K562 (cell line): ENCODE results near the gene METTL25. TPM values are rescaled to one million over a fixed set of nuclear protein-coding genes. Genes with fewer than 3 reads are reported as not detected.

ENCODE experiments used
- ARHGAP35 ChIP-seq: fragments of 450-650 bp; IDR thresholded peaks from 2 replicates; pipeline ENCODE4 v1.6.1; 2018; ENCODE audit not compliant: partially characterized antibody
- CCNT2 ChIP-seq: IDR thresholded peaks from 2 replicates; pipeline ENCODE4 v1.6.1; 2011; ENCODE audit warnings: borderline replicate concordance, low read depth, mild to moderate bottlenecking, moderate library complexity, mixed read lengths, low read length; ENCODE audit not compliant: insufficient read length; ENCODE audit errors: extremely low read depth
- CXXC5 ChIP-seq: fragments of 250-450 bp; sonication (Bioruptor Pico); IDR thresholded peaks from 2 replicates; pipeline ENCODE4 v1.8.0; 2022; ENCODE audit warnings: inconsistent platforms, mild to moderate bottlenecking, moderate library complexity
- ILF3 ChIP-seq: fragments of 450-650 bp; IDR thresholded peaks from 2 replicates; pipeline ENCODE4 v1.6.1; 2018; ENCODE audit warnings: antibody characterized with exemption, mild to moderate bottlenecking, moderate library complexity, borderline replicate concordance
- JUND ChIP-seq, 2 experiments: IDR thresholded peaks; 2 replicates in 1 of 2; 3 replicates in 1 of 2; pipeline ENCODE4 v1.6.1; 2011; ENCODE audit warnings: borderline replicate concordance in 2 of 2, low read depth in 2 of 2, low read length in 2 of 2, improper control_type of control experiment in 1 of 2, missing biosample characterization in 1 of 2, missing genetic modification characterization in 1 of 2, missing genetic modification reagents in 1 of 2
- RAD51 ChIP-seq: fragments of 450-650 bp; IDR thresholded peaks from 2 replicates; pipeline ENCODE4 v1.7.1; 2016; ENCODE audit warnings: low read depth, mild to moderate bottlenecking, borderline replicate concordance
- RBBP5 ChIP-seq: fragments of 200-600 bp; sonication (generic); IDR thresholded peaks from 2 replicates; pipeline ENCODE4 v1.6.1; 2012; ENCODE audit warnings: borderline replicate concordance, mild to moderate bottlenecking, low read length, control low read depth, inconsistent platforms; ENCODE audit not compliant: insufficient read depth, poor library complexity, severe bottlenecking
- SAFB2 ChIP-seq: fragments of 200-400 bp; formaldehyde crosslinking; IDR thresholded peaks from 2 replicates; pipeline ENCODE4 v1.6.1; 2018; ENCODE audit warnings: borderline replicate concordance, low read length, low read depth, moderate library complexity; ENCODE audit not compliant: severe bottlenecking
- ZC3H4 ChIP-seq: sonication (generic); formaldehyde crosslinking; IDR thresholded peaks from 2 replicates; pipeline ENCODE4 v1.9.0; 2021; ENCODE audit warnings: missing genetic modification reagents, borderline replicate concordance
- ZNF232 ChIP-seq: sonication (generic); formaldehyde crosslinking; IDR thresholded peaks from 2 replicates; pipeline ENCODE4 v1.8.0; 2022; ENCODE audit warnings: mild to moderate bottlenecking, missing genetic modification reagents
- ZNF282 ChIP-seq: sonication (generic); formaldehyde crosslinking; IDR thresholded peaks from 2 replicates; pipeline ENCODE4 v1.8.1; 2023; ENCODE audit warnings: missing genetic modification reagents
- polyA plus RNA-seq, 8 experiments: library from polyadenylated mRNA; depleted of rRNA in 4 of 8; stranded (reverse) in 5 of 8; unstranded in 3 of 8; fragments of >200 nt; fragmentation: Nextera tagmentation in 2 of 8; fragmentation: Illumina TruSeq in 1 of 8; extraction: Ambion mirVana in 2 of 8; extraction: Trizol in 1 of 8; gene quantifications; 2 replicates each; pipeline versions ENCODE4 v1.2.1 to v1.2.3, GENCODE V29; 2011 to 2014; ENCODE audit warnings: inconsistent platforms in 1 of 8, missing spikeins in 1 of 8
- total RNA-seq, 7 experiments: library from RNA; depleted of rRNA in 6 of 7; stranded (reverse); fragments of >200 nt in 6 of 7; fragmentation: Illumina TruSeq in 2 of 7; extraction: Trizol in 2 of 7; gene quantifications; 2 replicates each; pipeline versions ENCODE4 v1.2.1 to v1.2.3, GENCODE V29; 2011 to 2021; ENCODE audit warnings: low replicate concordance in 1 of 7
- TF ChIP-seq, protein P1 (sequence below), 2 experiments: fragments of 450-650 bp in 1 of 2; sonication (generic) in 1 of 2; formaldehyde crosslinking in 1 of 2; IDR thresholded peaks; 2 replicates each; pipeline versions ENCODE4 v1.7.1 to v1.9.0; 2016 to 2022; ENCODE audit warnings: inconsistent platforms in 1 of 2, mild to moderate bottlenecking in 1 of 2, missing genetic modification reagents in 1 of 2

The METTL25 gene
- total and polyA plus RNA-seq, 9 of the 15 experiments (the other 6 are each of a cell fraction or from before 2014, with no cell fraction given) = 0.50 to 2.4 (median 1.9) TPM

- TF ChIP-seq, protein P1, sequence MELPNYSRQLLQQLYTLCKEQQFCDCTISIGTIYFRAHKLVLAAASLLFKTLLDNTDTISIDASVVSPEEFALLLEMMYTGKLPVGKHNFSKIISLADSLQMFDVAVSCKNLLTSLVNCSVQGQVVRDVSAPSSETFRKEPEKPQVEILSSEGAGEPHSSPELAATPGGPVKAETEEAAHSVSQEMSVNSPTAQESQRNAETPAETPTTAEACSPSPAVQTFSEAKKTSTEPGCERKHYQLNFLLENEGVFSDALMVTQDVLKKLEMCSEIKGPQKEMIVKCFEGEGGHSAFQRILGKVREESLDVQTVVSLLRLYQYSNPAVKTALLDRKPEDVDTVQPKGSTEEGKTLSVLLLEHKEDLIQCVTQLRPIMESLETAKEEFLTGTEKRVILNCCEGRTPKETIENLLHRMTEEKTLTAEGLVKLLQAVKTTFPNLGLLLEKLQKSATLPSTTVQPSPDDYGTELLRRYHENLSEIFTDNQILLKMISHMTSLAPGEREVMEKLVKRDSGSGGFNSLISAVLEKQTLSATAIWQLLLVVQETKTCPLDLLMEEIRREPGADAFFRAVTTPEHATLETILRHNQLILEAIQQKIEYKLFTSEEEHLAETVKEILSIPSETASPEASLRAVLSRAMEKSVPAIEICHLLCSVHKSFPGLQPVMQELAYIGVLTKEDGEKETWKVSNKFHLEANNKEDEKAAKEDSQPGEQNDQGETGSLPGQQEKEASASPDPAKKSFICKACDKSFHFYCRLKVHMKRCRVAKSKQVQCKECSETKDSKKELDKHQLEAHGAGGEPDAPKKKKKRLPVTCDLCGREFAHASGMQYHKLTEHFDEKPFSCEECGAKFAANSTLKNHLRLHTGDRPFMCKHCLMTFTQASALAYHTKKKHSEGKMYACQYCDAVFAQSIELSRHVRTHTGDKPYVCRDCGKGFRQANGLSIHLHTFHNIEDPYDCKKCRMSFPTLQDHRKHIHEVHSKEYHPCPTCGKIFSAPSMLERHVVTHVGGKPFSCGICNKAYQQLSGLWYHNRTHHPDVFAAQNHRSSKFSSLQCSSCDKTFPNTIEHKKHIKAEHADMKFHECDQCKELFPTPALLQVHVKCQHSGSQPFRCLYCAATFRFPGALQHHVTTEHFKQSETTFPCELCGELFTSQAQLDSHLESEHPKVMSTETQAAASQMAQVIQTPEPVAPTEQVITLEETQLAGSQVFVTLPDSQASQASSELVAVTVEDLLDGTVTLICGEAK (IDR thresholded peaks at IDR 0.05) = no peak
- TF ChIP-seq, protein P1 (CRISPR knock-in tag; IDR thresholded peaks at IDR 0.05) = no peak
- TF ChIP-seq ARHGAP35 = no peak
- no peak for TF ChIP-seq ZNF232 (CRISPR knock-in tag)
- no peak for TF ChIP-seq ILF3
- no peak for TF ChIP-seq ZC3H4 (CRISPR knock-in tag)
- no peak for TF ChIP-seq RBBP5
- no peak for TF ChIP-seq SAFB2
- no peak for TF ChIP-seq JUND (IDR thresholded peaks at IDR 0.05; ENCODE audit: borderline replicate concordance, low read depth, low read length)
- no peak for TF ChIP-seq JUND (tag; IDR thresholded peaks at IDR 0.05; ENCODE audit: borderline replicate concordance, low read depth, low read length)
- TF ChIP-seq CCNT2 = no peak
- no peak for TF ChIP-seq RAD51
- no peak for TF ChIP-seq ZNF282
- TF ChIP-seq CXXC5 (CRISPR knock-in tag) = no peak
Measured at GRCh38 chr12:82438356-82438755, 80.0 kb downstream of the METTL25 start (continued).
